Gastrocnemius medialis (tissue), 4 donors: ENCODE measurements around the gene DAB2IP. TPM values are rescaled to one million over a fixed set of nuclear protein-coding genes. Genes with fewer than 3 reads are reported as not detected.
A peak's percentile ranks its signal among the peaks of the same experiment; 100 is the strongest.

Experiments used
- ATAC-seq, 2 donors: fragments of 150-250 bp; one replicate each; pipeline ENCODE4 v1.9.1; 2016
- DNase-seq, 2 donors: peaks; one replicate each; pipeline ENCODE4 v3.0.0-alpha.2; 2019
- H3K27ac ChIP-seq, 4 donors: fragments of 200-600 bp; sonication (generic); 1 replicate in 1 of 4; 2 replicates in 3 of 4; pipeline ENCODE4 v1.5.1; 2016 to 2018; ENCODE audit warnings: mild to moderate bottlenecking in 2 of 4, moderate library complexity in 1 of 4
- H3K27me3 ChIP-seq, 3 donors: fragments of 200-600 bp; sonication (generic) in 2 of 3; 1 replicate in 1 of 3; 2 replicates in 2 of 3; pipeline versions ENCODE4 v1.5.1 to v1.6.0; 2016 to 2019; ENCODE audit warnings: mild to moderate bottlenecking in 1 of 3, moderate library complexity in 1 of 3
- H3K36me3 ChIP-seq, 2 donors: fragments of 200-600 bp; sonication (generic) in 1 of 2; one replicate each; pipeline ENCODE4 v1.5.1; 2017 to 2018
- H3K4me1 ChIP-seq, 2 donors: fragments of 200-600 bp; sonication (generic) in 1 of 2; one replicate each; pipeline ENCODE4 v1.5.1; 2016 to 2017; ENCODE audit warnings: mild to moderate bottlenecking in 2 of 2
- H3K4me3 ChIP-seq, 4 donors: fragments of 200-600 bp; sonication (generic) in 3 of 4; 1 replicate in 1 of 4; 2 replicates in 3 of 4; pipeline ENCODE4 v1.5.1; 2016 to 2019; ENCODE audit warnings: mild to moderate bottlenecking in 2 of 4
- H3K9me3 ChIP-seq, 3 donors: fragments of 200-600 bp; sonication (generic) in 2 of 3; 1 replicate in 1 of 3; 2 replicates in 2 of 3; pipeline ENCODE4 v1.5.1; 2016 to 2019
- CTCF ChIP-seq, 5 experiments: fragments of 450-650 bp in 3 of 5; fragments of 200-600 bp in 2 of 5; sonication (generic) in 2 of 5; IDR thresholded peaks in 4 of 5; conservative IDR thresholded peaks in 1 of 5; 1 replicate in 4 of 5; 2 replicates in 1 of 5; pipeline ENCODE4 v1.5.1; 2016 to 2019; ENCODE audit warnings: antibody characterized with exemption in 5 of 5, mild to moderate bottlenecking in 3 of 5, moderate library complexity in 3 of 5
- POLR2A ChIP-seq, 2 donors: fragments of 450-650 bp; IDR thresholded peaks; one replicate each; pipeline ENCODE4 v1.6.1; 2017; ENCODE audit warnings: antibody characterized with exemption in 2 of 2, mild to moderate bottlenecking in 2 of 2, moderate library complexity in 2 of 2
- in situ Hi-C, 4 donors: fragments of 200-750 bp; cut with MboI; loops; one replicate each; pipeline versions ENCODE4 v1.15.0 to v1.8.0; 2017; ENCODE audit warnings: low sequenced_read_pairs in 4 of 4
- intact Hi-C: fragments of 100-400 bp; cut with DNase I; formaldehyde crosslinking; loops from one replicate; pipeline ENCODE4 v1.15.1; 2023; ENCODE audit warnings: low total_unique reads
- total RNA-seq, 4 donors: library from RNA; depleted of rRNA; stranded (reverse); fragments of >200 nt; gene quantifications; one replicate each; pipeline versions ENCODE4 v1.1.0 to v1.2.3, GENCODE V29; 2016

DAB2IP gene
- total RNA-seq, 4 donors from 2014 or later, result 22.7 to 68.2 (median 37.4) TPM

- peak overlapping the region; percentile 55 to 78 (median 74) for H3K27ac ChIP-seq
- ATAC-seq, result peak in 1 of 2 donors; percentile 6
- H3K4me3 ChIP-seq, result peak overlapping the region; percentile 50 to 75 (median 60)
- no peaks in the 10 kb centered on the region for H3K36me3 ChIP-seq
- intact Hi-C loops, result no loop called here
- in situ Hi-C loops, result no loop called here
- no peaks in the 10 kb centered on the region for H3K27me3 ChIP-seq
- H3K4me1 ChIP-seq, result peaks cover 47 to 65% of the 10 kb centered on the region in 2 donors
- no peak for DNase-seq
- H3K9me3 ChIP-seq, result no peaks in the 10 kb centered on the region
- TF ChIP-seq POLR2A (IDR thresholded peaks at IDR 0.05) (peak in 1 of 2 donors; percentile 35), CTCF (IDR thresholded peaks at IDR 0.05 in 4 of 5, conservative IDR thresholded peaks at IDR 0.05 in 1 of 5) (no peak)
Observed at GRCh38 chr9:121652021-121652837, 795 bp downstream of the DAB2IP start.

DNA sequence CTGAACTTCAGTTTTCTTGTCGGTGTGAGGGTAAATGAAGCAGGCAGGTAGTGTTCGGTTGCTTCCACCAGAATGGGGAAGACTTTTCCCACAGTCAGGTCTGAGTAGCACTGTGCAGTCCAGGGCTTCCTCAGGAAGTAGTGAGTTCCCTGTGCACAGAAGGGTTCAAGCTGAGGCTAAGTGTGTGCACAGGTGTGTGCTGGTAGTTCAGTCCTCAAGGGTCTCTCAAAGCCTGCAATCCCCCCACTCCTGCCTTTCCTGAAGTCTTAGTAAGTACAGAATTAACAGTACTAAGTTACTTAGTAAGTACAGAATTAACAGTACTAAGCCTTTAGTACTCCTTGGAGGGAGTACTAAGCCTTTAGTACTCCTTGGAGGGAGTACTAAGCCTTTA lies 1.4 kb downstream of the DAB2IP start:
- no peak for DNase-seq
- in situ Hi-C loops (no loop called here), intact Hi-C loops (no loop called here)
- Histone ChIP-seq H3K4me1 (peaks cover 53 to 71% of the 10 kb centered on the region in 2 donors), H3K36me3 (no peaks in the 10 kb centered on the region), H3K27me3 (no peaks in the 10 kb centered on the region), H3K4me3 (peak overlapping the region; percentile 50 to 75 (median 60)), H3K9me3 (no peaks in the 10 kb centered on the region), H3K27ac (peak overlapping the region; percentile 55 to 78 (median 74))
- no peak for TF ChIP-seq POLR2A (IDR thresholded peaks at IDR 0.05)
- no peak for TF ChIP-seq CTCF (IDR thresholded peaks at IDR 0.05 in 4 of 5, conservative IDR thresholded peaks at IDR 0.05 in 1 of 5)
- ATAC-seq, result no peak

DNA sequence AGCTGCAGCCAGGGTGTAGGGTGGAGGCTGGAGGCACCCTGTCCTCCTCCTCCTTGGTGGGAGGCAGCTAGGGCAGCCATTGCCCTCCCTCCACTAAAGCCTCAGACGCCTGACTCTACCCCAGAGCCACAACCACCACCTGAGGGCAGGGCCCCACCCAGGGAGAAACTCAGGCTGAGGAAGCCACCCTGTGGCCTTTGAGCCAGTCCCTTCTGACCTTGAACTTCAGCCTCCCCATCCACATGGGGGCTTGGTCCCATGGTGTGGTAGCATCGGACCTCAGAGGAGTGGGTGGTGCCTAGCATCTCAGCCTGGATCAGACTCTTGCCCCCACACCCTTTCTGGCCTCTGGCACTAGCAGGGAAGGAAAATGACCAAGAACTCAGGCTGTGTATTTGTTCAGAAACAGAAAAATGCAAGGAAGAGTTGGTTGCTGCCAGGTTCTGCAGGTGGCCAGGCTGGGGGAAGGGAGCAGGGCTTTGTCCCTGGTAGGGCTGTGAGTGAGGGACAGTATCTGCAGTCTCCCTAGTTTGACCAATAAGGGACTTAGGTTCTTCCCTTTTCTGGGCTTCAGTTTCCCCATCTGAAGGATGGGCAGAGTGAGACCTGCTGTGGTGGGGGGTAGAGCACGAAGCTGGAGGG lies 3.2 kb downstream of the DAB2IP start:
- no peak for DNase-seq

GRCh38 chr9:121655231-121655755 lies 3.9 kb downstream of the DAB2IP start:
- ATAC-seq (no peak), DNase-seq (no peak)
- in situ Hi-C loops, result no loop called here
- TF ChIP-seq CTCF (IDR thresholded peaks at IDR 0.05 in 4 of 5, conservative IDR thresholded peaks at IDR 0.05 in 1 of 5), result no peak
- TF ChIP-seq POLR2A (IDR thresholded peaks at IDR 0.05), result no peak
- Histone ChIP-seq H3K4me1 (peaks cover 69 to 86% of the 10 kb centered on the region in 2 donors), H3K9me3 (no peaks in the 10 kb centered on the region), H3K4me3 (no peak overlapping the region), H3K27me3 (no peaks in the 10 kb centered on the region), H3K27ac (peak overlapping the region in 3 of 4 donors; percentile 72 to 78 (median 77)), H3K36me3 (no peaks in the 10 kb centered on the region)
- intact Hi-C loops, result no loop called here

More for the DNA sequence above, 3.2 kb downstream of the DAB2IP start:
- Histone ChIP-seq H3K27me3 (no peaks in the 10 kb centered on the region), H3K36me3 (no peaks in the 10 kb centered on the region), H3K4me3 (no peak overlapping the region), H3K27ac (peak overlapping the region; percentile 42 to 78 (median 74)), H3K4me1 (peaks cover 69 to 86% of the 10 kb centered on the region in 2 donors), H3K9me3 (no peaks in the 10 kb centered on the region)
- intact Hi-C loops (no loop called here), in situ Hi-C loops (no loop called here)
- no peak for TF ChIP-seq POLR2A (IDR thresholded peaks at IDR 0.05)
- no peak for ATAC-seq

GRCh38 chr9:121656941-121657470 lies 5.6 kb downstream of the DAB2IP start:
- intact Hi-C loops, result no loop called here
- Histone ChIP-seq H3K27ac (peak overlapping the region; percentile 51 to 78 (median 78)), H3K27me3 (no peaks in the 10 kb centered on the region), H3K36me3 (no peaks in the 10 kb centered on the region), H3K4me1 (peaks cover 70 to 76% of the 10 kb centered on the region in 2 donors), H3K9me3 (no peaks in the 10 kb centered on the region), H3K4me3 (no peak overlapping the region)
- in situ Hi-C loops, result no loop called here
- ATAC-seq, result no peak
- DNase-seq, result no peak
- no peak for TF ChIP-seq CTCF (IDR thresholded peaks at IDR 0.05 in 4 of 5, conservative IDR thresholded peaks at IDR 0.05 in 1 of 5)
- TF ChIP-seq POLR2A (IDR thresholded peaks at IDR 0.05), result no peak
